Left renal pelvis (tissue), 4 donors: ENCODE results near the gene PRR15. TPM values are rescaled to one million over a fixed set of nuclear protein-coding genes. Genes with fewer than 3 reads are reported as not detected.
"Not testable (repeated sequence)": the region's sequence is repeated elsewhere in the genome, so short reads cannot be mapped to it uniquely, and the experiment has no call there.

Experiments
- DNase-seq, 4 donors: peaks; one replicate each; pipeline ENCODE4 v3.0.0-alpha.2; 2013; ENCODE audit warnings: low read depth in 4 of 4, low spot score in 3 of 4
- polyA plus RNA-seq, 4 donors: library from polyadenylated mRNA; unstranded; fragments of 120-200 nt; gene quantifications; one replicate each; pipeline ENCODE4 v1.2.1, GENCODE V29; 2013; ENCODE audit not compliant: insufficient read length in 4 of 4

Gene PRR15, protein sequence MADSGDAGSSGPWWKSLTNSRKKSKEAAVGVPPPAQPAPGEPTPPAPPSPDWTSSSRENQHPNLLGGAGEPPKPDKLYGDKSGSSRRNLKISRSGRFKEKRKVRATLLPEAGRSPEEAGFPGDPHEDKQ
- 1 to 10 TPM in 3 of 4 donors, under 1 TPM in 1; 0.70 to 8.5 (median 6.4) TPM for polyA plus RNA-seq

DNA sequence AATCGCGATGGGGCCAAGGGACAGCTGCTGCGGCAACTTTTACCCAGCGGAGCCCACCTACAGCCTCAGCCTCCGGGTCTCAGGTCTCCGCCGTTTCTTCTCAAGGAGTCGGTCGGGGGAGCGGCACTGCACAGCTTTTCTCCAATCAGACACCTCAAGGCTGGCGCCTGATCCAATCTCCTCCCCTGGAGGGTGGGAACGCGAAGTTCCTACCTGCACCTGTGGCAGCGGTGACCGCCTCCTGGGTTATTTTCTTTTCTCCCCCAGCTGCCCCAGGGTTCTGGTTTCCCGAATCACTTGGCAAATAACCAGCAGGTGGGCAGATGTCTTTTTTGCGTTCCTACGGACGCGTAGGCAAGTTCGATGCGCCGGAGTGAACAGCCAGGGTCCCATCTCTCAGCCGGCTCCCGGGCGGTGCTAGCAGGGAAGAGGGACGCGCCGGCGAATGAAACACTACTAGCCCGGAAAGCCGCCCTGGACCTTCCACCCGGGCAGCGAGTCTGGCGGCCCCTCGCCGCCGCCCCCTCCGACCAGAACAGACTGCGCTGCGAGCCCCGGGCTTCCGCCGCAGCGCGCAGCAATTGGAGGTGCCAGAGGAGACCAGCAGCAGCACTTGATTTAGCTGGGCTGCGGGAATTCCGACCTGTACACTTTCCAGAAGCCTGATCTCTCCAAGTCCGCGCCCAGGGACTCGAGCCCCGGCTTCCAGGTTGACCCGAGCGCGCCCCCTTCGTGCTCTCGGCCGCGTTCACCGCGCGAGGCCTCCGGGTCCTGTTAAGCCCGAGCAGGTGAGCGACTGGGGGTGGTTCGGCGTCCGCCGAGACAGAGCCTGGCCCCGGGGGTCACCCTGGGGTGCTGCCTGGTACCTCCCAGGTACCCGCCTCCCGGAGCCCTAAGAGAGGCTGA lies at the start of gene PRR15:
PRR15 (plus strand) TSS at position 246 of the 906 bp plus-strand sequence. CDS start 2,495 bp downstream, outside the sequence.
- DNase-seq: peak in 1 of 4 donors; percentile 55

DNA sequence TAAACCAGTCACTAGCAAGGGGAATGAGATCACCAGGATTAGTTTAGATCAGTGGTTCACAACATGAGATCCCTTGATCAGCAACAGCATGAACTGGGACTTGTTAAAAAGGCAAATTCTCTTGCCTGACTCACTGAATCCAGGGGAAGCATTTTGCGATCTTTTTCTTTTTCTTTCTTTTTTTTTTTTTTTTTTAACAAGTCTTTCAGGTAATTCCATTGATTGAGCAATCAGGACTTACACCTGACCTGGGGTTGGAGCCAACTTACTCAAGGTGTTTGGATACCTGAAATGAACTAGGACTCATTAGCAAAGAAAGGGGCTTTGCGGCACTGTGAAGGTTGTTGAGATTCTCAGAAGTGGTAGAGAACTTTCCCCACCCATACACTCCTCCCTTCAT lies 47.1 kb upstream of the PRR15 start:
- no peak for DNase-seq

DNA sequence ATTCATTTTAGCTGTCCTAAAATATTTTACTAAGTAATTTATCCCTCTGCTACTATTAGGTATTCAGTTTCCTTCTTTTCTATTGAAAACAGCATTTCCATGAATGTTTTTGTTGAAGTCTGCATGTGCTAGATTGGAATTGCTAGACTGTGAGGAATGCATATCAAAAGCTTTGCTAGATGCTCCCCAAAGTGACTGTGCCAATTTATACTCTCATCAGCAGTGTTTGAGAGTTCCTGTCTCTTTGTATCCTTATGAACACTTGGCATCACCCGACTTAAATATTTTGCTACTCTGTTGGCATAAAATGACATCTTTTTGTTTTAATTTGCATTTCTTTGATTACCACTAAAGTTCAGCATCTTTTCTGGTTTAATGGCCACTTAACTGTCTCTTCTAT lies 45.0 kb upstream of the PRR15 start:
- DNase-seq: no peak

- DNase-seq: no peak
Measured at GRCh38 chr7:29523728-29524127, 39.9 kb upstream of the PRR15 start.

GRCh38 chr7:29527505-29528108 lies 36.0 kb upstream of the PRR15 start:
- no peak for DNase-seq

- DNase-seq: not testable (repeated sequence)
Measured at GRCh38 chr7:29528526-29528925, 35.1 kb upstream of the PRR15 start.

GRCh38 chr7:29538389-29538788 lies 25.2 kb upstream of the PRR15 start:
- DNase-seq: no peak

- DNase-seq: no peak
Measured at GRCh38 chr7:29539471-29539870, 24.2 kb upstream of the PRR15 start.

GRCh38 chr7:29547421-29547820 lies 16.2 kb upstream of the PRR15 start:
- DNase-seq: no peak

DNA sequence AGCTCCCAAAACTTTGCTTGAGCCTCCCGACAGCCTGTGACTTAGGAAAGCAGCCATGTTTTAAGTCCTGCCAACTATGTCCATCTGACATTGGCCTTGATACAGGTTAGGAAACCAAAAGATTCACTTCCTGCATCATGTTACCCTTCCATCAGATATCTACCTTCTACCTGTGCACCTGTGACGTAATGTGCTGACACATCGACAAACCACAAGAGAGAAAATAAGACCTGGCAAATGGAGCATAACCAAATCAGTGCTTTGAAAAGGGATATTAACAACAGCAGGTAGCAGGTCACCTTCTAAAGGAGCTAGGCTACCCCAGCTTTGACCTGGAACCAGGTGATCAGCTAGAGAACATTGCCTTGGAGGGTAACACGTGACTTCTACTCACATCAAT lies 14.8 kb upstream of the PRR15 start:
- DNase-seq: no peak

DNA sequence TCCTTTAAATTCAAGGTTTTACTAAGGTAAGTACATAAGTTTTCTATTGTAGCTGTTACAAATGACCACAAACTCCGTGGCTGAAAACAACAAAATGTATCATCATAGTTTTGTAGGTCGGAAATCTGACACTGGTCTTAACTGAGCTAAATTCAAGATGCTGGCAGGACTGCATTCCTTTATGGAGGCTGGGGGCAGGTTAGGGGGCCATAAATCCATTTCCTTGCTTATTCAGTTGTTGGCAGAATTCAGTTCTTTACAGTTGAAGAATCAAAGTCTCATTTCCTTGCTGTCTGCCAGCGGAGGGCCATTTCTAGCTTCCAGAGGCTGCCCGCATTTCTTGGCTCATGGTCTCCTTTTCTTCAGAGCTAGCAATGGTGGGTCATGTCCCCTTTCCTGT lies 11.2 kb upstream of the PRR15 start:
- no peak for DNase-seq

DNA sequence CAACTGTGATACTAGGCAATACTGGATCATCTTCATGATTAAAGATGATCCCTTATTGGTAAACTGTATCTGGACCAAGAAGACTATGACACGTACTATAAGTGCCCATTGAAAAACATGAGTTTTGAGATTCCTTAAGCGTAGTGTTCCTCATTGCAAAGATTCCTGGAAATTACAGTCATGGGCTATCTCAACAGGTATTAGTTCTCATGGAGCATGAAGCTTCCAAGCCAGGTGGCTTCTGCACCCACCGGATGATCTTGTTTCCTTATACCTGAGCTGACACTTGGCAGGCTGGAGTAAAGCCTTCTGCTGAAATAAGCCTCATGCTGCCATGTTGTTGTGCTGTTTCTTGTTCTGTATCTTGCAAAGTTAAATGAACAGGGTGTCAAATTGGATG lies 8.6 kb upstream of the PRR15 start:
- DNase-seq: no peak

GRCh38 chr7:29556405-29557195 lies 7.0 kb upstream of the PRR15 start:
- DNase-seq: no peak

GRCh38 chr7:29557954-29558353 lies 5.7 kb upstream of the PRR15 start:
- DNase-seq: no peak

DNA sequence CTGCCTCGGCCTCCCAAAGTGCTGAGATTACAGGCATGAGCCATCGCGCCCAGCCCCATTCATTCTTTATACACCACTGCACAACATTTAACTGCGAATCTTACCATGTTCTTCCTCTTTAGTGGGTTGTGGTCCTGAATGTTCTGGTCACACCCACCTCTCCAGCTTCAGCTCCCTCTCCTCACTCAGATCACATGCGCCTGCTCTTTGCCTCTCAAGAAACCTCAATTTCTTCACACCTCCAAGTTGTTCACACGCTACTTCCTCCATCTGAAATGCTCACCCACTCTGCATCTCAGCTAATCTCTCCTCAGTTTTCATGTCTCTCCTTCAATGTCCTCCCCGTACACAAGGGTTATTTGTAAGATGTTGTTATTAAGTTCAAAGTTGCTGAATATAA lies 2.4 kb upstream of the PRR15 start:
- DNase-seq: no peak

GRCh38 chr7:29562307-29562706 lies 1.3 kb upstream of the PRR15 start:
- DNase-seq: no peak

- no peak for DNase-seq
Measured at GRCh38 chr7:29564496-29565223, 1.0 kb downstream of the PRR15 start.

DNA sequence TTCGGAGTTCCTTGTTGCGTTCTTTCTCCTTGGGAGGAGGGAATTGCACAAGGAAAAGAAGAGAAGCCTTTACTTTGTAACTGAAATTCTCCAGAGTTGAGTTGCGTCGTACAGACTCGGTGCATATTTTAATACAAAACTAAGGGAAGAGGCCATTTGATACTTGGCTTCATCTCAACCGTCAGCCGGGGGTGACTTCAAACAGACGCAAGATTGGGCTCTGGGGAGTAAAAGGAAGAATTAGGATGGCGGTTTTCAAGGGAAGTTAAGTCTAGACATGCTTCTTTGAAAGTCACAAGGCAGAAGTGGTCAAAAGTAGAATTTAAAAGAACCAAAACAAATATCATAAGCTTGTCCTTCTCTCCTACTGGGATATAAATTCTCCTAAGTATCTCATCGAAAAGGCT lies 1.6 kb downstream of the PRR15 start:
- DNase-seq: no peak

DNA sequence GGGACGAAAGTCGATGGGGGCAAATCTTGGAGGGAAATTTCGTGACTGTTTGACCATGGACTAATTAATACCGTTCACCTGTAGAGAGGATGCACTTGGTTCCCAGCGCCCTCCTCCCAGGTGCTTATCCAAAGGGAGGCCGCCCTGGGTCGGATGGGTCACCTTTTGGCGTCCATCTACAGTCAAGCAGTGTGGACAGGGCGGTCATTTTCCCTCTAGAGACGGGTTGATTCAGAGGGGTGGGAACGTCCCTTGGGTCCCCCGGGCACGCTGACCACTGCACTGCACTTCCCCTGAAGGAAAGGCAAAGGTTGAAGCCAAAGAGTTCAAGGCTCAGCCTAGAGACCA lies 2.0 kb downstream of the PRR15 start:
- DNase-seq: no peak

DNA sequence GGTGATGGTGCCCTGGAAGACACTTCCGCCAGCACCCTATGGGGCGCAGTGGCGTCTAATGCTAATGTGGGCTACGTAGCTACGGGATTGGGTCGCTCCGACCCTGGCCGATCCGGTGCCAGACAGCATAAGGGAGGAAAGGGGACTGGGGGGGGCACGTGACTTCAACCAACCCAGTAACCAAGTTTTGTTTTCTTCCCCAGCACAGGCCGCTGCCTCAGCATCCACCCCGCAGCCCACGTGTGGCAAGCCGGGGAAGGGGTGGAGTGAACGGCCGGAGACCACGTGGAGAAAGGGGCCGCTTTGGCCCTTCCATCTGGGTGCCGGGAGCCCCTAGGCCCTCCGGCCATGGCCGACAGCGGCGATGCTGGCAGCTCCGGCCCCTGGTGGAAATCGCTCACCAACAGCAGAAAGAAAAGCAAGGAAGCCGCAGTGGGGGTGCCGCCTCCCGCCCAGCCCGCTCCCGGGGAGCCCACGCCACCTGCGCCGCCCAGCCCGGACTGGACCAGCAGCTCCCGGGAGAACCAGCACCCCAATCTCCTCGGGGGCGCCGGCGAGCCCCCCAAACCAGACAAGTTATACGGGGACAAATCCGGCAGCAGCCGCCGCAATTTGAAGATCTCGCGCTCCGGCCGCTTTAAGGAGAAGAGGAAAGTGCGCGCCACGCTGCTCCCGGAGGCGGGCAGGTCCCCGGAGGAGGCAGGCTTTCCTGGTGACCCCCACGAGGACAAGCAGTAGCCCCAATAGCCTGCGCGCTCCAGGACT lies 2.5 kb downstream of the PRR15 start:
- no peak for DNase-seq
